RPMI7951 (cell line): ENCODE data around the gene CACNA1A. TPM values are rescaled to one million over a fixed set of nuclear protein-coding genes. Genes with fewer than 3 reads are reported as not detected.

ENCODE experiments used
- DNase-seq: peaks from one replicate; pipeline ENCODE4 v3.0.0-alpha.2; 2012; ENCODE audit warnings: low read depth
- total RNA-seq: library from RNA; depleted of rRNA; stranded (reverse); fragments of >200 nt; shearing (Covaris generic); gene quantifications from 2 replicates; pipeline ENCODE4 v1.2.3, GENCODE V29; 2014

Gene CACNA1A
- total RNA-seq, 1 experiment from 2014 or later, result 0.12 TPM

DNA sequence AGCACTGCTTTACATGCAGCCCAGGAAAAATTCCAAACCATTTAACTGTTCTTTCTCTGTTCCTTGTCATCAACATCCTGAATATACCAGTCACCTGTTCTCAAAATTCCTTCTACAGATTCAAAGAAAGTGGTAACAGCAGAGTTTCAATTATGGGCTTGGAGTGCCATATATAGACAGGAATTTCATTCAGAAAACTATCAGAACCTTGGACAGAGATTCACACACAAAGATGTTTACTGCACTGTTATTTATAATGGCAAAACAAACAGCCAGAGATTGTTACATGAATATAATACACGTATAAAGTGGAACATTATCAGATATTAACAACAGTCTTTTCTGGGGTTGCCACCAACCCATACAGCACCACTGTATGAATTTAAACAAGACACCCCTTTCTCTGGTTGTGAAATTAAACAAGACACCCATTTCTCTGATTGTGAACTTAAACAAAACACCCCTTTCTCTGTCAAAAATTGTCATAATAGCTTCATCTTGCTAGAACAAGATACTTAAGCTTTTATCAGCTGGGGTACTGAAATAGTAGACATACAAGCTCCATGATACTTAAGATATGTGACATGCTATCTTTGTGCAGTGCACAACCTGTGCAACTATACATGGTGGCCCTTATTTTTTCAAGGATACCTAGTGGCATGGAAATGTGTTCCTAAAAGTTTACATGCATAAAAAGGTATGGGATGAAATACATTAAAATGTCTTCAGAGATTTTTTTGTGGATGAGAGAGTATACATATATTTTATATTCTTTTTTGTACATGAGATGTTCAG is 12.6 kb downstream of the CACNA1A start:
- peak; percentile 7 for DNase-seq

DNA sequence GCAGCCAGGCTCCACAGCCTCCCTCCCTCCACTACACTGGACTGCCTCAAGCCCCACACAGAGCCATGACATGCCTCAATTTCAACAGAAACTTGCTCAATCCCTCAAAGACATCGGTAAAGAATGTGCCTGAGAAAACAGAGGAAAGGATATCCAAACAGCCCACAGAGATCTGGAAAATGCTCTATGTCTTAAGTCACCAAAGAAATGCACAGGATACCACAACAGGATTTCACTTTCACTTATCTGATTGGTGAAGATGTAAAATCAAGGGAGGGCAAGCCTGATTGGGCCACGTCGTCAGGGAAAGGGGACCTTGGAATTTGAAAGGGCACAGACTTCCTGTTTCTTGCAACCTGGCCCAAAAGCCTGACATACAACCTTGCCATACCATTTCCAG is 14.2 kb downstream of the CACNA1A start:
- no peak for DNase-seq

- no peak for DNase-seq
Observed at GRCh38 chr19:13487985-13488384, 18.3 kb downstream of the CACNA1A start.

- no peak for DNase-seq
Observed at GRCh38 chr19:13484166-13484565, 22.1 kb downstream of the CACNA1A start.

- DNase-seq, result peak; percentile 8
Observed at GRCh38 chr19:13483215-13483614, 23.1 kb downstream of the CACNA1A start.

- DNase-seq, result no peak
Observed at GRCh38 chr19:13478576-13478975, 27.7 kb downstream of the CACNA1A start.

GRCh38 chr19:13476071-13476470 is 30.2 kb downstream of the CACNA1A start:
- DNase-seq, result no peak

DNA sequence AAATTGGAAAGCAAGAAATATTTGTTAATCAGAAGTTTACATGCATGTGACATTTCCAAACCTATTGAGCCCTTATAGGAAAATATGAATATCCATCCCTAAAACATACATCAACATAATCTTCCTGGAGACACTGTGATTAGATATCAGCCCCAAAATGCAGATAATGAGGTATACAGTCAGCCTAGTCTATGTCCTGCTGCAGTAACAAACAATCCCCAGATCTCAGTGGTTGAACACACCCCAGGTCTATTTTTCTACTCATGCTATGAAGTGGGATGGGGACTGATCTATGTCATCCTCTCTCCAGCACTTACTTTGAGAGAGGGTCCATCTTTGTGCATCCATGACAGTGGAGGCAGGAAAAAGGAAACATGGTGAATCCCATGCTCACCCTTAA is 31.2 kb downstream of the CACNA1A start:
- DNase-seq, result no peak

DNA sequence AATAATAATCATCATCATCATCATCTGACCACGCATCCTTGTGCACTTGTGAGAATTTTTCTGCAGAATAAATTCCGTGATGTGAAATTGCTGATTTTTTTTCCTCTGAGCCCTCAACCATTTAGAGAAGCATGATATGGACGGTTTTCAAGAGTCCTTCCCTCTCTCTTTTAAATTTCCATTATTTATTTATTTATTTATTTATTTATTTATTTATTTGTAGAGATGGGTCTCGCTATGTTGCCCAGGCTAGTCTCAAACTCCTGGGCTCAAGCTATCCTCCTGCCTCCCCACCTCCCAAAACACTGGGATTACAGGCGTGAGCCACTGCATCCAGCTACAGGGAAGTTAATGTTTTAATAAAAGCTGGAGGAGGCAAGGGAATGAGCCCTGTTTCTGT is 39.6 kb downstream of the CACNA1A start:
- no peak for DNase-seq

DNA sequence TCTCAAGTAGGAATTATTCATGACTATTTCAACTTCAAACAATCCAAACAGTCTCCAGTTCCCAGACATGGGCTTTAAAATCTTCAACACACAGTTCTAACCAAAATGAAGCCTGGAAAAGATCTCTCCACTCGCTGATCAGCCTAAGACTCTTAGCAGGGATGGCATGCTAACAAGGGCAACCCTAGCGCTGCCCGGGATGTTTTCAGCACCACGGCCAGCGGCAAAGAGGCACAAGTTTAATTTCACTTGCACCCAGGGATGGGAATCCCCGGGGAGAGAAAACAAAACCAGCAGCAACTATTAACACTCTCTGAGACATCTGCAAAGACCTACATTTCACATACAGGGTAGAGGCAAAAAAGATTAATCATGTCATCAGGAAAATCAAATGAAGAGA is 43.0 kb downstream of the CACNA1A start:
- DNase-seq, result peak; percentile 6

DNA sequence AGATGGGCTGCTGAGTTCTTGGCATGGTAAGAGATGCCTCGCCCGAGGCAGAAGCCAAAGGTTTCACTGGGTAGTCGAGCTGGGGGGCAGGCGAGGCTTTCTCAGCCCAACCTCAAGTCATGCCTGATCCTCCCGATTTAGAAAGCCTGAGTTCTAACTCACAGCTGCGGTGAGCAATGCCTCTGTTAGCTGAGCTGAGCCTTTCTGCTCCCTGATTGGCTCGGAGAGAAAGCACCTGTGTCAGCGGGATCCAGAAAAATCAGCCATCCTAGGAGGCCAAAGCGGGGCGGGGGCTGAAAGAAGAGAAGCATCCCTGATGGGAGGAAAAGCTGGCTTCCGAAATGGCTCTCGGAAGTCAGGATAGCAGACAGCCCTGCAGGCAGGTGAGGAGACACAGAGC is 44.7 kb downstream of the CACNA1A start:
- DNase-seq, result no peak

GRCh38 chr19:13460045-13460444 is 46.2 kb downstream of the CACNA1A start:
- no peak for DNase-seq

GRCh38 chr19:13459351-13459750 is 46.9 kb downstream of the CACNA1A start:
- no peak for DNase-seq

DNA sequence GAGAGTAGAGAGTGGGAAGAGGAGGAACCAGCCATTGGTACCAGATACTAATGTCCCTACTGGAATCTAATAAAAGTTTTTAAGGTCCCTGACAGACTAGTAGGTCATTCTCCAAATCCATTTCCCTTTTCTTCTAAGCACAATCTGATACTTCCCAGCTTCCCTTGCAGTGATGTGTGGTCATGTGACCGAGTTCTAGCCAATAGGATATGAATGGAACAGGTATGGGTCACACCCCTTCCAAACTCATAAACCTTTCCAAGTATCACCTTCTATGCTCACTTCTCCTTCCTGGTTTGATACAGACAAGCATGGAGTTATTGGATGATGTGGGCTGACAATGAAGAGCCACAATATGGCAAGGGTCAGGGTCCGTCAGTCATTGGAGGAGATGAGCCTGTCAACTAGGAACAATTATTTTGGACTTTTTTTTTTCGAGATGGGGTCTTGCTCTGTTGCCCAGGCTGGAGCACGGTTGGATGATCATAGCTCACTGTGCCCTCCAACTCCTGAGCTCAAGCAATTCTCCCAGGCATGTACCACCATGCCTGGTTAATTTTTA is 54.8 kb downstream of the CACNA1A start:
- no peak for DNase-seq

DNA sequence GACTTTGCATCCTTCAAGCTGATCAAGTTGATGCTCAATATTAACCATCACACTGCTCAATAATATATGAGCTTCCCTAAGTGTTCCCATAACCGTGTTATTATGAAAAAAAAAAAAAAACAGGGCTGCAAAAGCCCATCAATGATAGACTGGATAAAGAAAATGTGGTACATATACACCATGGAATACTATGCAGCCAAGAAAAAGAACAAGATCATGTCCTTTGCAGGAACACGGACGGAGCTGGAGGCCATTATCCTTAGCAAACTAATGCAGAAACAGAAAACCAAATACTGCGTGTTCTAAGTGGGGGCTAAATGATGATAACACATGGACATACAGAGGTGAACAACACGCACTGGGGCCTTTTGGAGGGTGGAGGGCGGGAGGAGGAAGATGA is 58.3 kb downstream of the CACNA1A start:
- no peak for DNase-seq

GRCh38 chr19:13441810-13442512 is 64.3 kb downstream of the CACNA1A start:
- peak; percentile 62 for DNase-seq

DNA sequence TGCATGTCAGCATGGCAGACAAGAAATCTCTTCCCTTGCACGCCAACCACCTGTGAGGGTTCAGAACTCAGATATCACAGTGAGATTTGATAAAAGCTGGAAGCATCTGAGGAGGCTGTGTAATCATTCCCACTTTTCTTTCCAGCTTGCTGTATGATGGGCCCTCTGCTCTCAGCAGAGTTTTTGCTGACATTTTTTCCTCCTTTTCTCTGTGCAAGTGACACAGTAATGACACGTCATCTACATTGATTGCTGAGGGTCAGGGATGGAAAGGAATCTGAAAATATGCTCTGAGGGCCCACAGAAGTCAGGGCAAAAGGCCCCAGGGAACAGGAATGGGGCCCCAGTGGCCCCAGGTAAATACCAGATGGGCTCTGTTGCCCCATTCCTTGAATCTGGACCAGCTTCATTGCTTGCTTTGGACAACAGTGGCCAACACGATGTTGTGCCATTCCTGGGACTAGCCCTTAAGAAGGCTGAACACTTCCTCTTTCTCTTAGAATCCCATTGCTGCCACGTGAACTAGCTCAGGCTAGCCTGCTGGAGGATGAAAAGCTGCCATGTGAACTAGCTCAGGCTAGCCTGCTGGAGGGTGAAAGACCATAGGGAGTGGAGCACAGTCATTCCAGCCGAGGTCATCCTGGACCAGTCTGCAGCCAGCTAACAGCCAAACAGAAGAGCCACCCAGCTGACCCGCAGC is 68.2 kb downstream of the CACNA1A start:
- DNase-seq, result no peak

- no peak for DNase-seq
Observed at GRCh38 chr19:13436352-13436751, 69.9 kb downstream of the CACNA1A start.

GRCh38 chr19:13430790-13431582 is 75.3 kb downstream of the CACNA1A start:
- DNase-seq, result peak; percentile 55

DNA sequence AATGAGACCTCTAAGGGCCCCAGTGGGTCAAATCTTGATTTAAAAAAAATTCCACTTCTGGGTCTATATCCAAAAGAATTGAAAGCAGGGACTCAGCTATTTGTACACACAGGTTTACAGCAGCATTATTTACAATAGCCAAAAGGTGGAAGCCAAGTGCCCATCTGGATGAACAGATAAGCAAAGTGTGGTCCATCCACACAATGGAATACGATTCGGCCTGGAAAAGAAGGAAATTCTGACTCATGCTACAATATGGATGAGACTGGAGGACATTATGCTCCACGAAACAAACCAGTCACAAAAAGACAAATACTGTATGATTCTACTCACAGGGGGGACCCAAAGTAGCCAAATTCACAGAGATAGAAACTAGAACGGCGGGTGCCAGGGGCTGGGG is 76.7 kb downstream of the CACNA1A start:
- DNase-seq, result no peak

GRCh38 chr19:13428352-13428751 is 77.9 kb downstream of the CACNA1A start:
- DNase-seq, result peak; percentile 37
